ENCODE data around the gene SH2D1A.

- TF ChIP-seq, protein P1, sequence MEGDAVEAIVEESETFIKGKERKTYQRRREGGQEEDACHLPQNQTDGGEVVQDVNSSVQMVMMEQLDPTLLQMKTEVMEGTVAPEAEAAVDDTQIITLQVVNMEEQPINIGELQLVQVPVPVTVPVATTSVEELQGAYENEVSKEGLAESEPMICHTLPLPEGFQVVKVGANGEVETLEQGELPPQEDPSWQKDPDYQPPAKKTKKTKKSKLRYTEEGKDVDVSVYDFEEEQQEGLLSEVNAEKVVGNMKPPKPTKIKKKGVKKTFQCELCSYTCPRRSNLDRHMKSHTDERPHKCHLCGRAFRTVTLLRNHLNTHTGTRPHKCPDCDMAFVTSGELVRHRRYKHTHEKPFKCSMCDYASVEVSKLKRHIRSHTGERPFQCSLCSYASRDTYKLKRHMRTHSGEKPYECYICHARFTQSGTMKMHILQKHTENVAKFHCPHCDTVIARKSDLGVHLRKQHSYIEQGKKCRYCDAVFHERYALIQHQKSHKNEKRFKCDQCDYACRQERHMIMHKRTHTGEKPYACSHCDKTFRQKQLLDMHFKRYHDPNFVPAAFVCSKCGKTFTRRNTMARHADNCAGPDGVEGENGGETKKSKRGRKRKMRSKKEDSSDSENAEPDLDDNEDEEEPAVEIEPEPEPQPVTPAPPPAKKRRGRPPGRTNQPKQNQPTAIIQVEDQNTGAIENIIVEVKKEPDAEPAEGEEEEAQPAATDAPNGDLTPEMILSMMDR (IDR thresholded peaks at IDR 0.05) = no peak
- TF ChIP-seq EP300 (IDR thresholded peaks at IDR 0.05) (no peak), POLR2A (IDR thresholded peaks at IDR 0.05; ENCODE audit: low read depth) (no peak), POLR2AphosphoS5 (IDR thresholded peaks at IDR 0.05) (no peak)
These were observed 66.9 kb downstream of the SH2D1A start for GRCh38 chrX:124413244-124413643.

Measured in esophagus muscularis mucosa (tissue), 4 donors.